ENCODE data around the gene KRTAP3-2.

Gene KRTAP3-2

DNA sequence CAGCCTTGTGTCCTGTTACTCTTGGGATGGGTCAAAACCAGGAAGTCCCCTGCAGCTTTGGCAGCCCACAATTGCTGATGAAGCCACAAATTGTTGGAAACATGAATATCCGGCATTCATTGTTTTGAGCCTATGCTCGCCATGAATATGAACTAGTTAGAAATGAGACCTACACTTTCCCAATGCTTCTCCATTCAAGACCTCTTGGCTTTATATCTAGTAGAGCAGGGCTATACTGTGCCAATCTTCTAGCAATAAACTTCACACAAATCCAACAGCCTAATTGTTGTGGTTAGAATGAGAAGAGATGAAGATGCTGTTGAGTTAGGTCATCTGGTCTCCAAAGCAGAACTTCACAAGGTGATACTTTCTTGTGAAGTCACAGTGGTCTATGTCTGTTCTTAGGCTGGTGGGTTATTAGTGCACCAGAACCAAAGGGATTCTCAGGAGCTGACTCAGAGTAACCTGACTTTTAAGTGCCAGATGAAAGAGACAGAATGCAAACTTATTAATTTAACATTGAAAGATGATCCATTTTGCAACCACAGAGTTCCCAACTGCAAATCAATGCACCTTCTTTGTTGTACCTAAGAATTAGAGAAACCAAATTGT is 48.6 kb downstream of the KRTAP3-2 start:
- no peak overlapping the region for H3K4me3 ChIP-seq (ENCODE audit: low read depth, low read length)
- TF ChIP-seq, protein P1, sequence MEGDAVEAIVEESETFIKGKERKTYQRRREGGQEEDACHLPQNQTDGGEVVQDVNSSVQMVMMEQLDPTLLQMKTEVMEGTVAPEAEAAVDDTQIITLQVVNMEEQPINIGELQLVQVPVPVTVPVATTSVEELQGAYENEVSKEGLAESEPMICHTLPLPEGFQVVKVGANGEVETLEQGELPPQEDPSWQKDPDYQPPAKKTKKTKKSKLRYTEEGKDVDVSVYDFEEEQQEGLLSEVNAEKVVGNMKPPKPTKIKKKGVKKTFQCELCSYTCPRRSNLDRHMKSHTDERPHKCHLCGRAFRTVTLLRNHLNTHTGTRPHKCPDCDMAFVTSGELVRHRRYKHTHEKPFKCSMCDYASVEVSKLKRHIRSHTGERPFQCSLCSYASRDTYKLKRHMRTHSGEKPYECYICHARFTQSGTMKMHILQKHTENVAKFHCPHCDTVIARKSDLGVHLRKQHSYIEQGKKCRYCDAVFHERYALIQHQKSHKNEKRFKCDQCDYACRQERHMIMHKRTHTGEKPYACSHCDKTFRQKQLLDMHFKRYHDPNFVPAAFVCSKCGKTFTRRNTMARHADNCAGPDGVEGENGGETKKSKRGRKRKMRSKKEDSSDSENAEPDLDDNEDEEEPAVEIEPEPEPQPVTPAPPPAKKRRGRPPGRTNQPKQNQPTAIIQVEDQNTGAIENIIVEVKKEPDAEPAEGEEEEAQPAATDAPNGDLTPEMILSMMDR (IDR thresholded peaks at IDR 0.05; ENCODE audit: low read depth, low read length): no peak
- in situ Hi-C loops (cut with HindIII; ENCODE audit: low sequenced_read_pairs): no loop called here
- DNase-seq (ENCODE audit: low read depth, low spot score): no peak

DNA sequence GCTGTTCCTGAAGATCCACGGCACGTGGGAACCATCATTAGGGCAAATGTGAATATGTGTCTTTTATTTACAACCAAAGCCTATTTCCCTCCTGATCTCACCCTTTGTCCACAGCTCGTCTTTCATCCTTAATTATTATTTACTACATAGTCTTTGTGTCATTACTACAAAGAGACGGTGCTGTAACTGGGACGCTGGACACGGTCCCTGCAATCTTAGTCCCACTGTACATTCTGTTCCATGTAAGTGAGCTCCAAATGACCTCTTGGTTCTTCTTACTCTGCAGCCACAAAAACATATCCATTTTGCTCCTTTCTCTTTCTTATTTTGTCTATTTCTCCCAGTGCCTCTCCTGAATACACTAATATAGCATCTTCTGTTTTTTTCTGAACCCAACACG is 49.5 kb downstream of the KRTAP3-2 start:
- no peak overlapping the region for H3K4me3 ChIP-seq (ENCODE audit: low read depth, low read length)
- DNase-seq (ENCODE audit: low read depth, low spot score): no peak
- TF ChIP-seq, protein P1 (IDR thresholded peaks at IDR 0.05; ENCODE audit: low read depth, low read length): no peak
- in situ Hi-C loops (cut with HindIII; ENCODE audit: low sequenced_read_pairs): no loop called here

DNA sequence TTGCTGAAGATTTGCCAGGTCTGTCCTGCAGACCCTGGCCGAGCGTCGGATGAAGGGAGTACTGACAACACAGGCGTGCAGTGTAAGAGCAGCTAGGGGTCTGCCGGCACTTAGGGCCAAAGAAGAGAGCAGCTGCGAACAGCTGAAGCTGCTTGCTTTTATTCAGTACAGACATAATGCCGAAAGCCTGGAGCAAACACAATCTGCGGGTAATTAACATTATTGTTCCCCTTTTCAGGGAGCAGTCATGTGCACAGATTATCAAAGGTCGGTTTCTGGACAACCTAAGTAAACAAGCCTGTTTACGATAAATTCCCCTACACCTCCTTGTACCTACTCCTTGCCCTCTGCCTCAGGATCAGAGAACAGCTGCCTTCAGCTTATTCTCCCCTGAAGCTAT is 50.3 kb downstream of the KRTAP3-2 start:
- DNase-seq (ENCODE audit: low read depth, low spot score): no peak
- TF ChIP-seq, protein P1 (IDR thresholded peaks at IDR 0.05; ENCODE audit: low read depth, low read length): no peak
- no peak overlapping the region for H3K4me3 ChIP-seq (ENCODE audit: low read depth, low read length)
- in situ Hi-C loops (cut with HindIII; ENCODE audit: low sequenced_read_pairs): no loop called here
